ENCODE measurements around the gene EHF.

Gene EHF

DNA sequence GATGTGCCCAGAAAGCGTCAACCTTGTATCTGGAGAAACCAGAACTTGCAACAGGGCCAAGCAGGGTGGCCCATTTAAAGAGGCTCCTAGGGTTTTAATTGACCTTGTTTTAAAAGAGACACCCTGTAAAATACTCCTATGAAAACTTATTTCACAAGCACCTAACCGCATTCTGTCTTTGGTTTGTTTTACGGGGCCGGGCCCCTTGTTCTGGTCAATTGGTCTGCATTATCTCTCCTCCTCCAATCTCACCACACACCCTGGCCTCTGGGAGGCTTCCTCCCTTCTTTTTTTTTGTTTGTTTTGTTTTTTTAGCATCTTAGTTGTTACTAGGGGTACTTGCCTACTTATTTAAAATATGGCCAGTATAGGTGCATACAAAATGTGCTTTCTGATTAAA is 4.7 kb downstream of the EHF start:
- DNase-seq (ENCODE audit: low read depth in 3 of 3), result no peak

DNA sequence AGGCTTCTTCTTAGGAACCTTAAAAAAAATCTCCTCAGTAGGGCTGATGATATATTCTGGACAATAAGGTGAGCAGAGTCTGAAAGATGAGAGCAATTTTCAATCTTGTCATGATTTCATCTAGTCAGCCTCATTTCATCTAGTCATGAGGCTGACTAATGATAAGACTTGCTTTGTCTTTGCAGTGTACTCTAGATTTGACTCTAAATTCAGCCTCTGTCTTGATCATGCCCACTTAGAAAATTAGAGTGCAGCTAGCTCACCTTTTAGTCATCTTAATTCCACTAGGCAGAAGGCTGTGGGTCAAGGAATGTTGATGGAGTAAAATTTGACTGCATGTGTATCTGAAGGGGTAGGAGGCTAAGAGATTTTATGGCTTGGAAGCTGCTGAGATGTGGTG is 5.5 kb downstream of the EHF start:
- no peak for DNase-seq (ENCODE audit: low read depth in 3 of 3)

DNA sequence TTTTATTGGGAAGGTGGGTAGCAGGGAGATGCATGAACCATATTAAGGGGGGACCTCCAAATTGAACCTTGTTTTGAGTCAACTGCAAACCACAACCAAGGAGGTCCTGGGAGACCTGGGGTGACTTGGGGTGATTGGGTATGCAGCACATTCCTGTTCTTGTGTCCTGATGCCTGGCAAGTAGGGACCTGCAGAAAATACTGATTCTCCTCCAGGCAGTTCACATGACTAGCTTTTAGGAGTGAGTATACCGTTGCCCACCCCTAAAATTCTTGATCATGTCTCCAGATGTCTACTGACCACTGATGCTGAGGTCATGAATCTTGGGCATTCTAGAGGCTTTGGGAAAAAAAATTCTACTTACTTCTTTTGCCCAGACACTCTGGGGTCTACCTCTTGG is 6.3 kb downstream of the EHF start:
- no peak for DNase-seq (ENCODE audit: low read depth in 3 of 3)

DNA sequence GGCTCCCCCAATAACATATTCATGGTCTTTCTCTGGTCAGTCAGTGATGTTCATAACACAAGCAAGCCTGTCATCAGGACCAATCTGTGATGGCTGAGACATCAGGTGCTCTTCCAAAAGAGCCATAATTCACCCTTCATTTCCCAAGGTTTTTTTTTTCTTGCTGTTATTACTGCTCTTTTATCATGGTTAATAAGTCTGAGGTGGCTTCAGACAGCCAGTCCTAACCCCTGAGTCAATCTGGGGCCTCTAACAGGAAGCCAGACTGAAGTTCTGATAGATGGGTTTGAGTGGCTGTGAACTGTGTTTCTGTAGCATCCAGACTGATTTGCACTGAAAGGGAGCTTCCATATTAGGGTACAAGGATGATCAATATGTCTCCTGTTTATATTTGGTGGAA is 8.8 kb downstream of the EHF start:
- DNase-seq (ENCODE audit: low read depth in 3 of 3), result no peak

DNA sequence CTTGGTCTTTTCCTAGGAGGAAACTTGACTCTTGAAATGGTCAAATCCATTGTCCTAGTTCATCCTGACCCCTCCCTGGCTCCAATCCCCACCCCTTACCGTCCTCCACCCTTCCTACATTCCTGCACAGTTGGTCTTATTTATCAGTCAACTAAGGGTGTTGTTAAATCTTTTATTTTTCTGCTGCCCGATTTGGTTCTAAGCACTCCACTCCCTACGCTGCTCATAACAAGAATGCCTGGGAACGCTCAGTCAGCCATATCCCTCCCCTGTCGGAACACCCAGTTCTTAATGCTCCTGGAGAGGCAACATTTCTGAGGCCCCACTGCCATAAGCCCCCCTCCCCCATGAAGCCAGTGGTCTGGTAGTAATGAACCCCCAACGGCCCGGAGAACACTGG is 9.7 kb downstream of the EHF start:
- DNase-seq (ENCODE audit: low read depth in 3 of 3), result no peak

DNA sequence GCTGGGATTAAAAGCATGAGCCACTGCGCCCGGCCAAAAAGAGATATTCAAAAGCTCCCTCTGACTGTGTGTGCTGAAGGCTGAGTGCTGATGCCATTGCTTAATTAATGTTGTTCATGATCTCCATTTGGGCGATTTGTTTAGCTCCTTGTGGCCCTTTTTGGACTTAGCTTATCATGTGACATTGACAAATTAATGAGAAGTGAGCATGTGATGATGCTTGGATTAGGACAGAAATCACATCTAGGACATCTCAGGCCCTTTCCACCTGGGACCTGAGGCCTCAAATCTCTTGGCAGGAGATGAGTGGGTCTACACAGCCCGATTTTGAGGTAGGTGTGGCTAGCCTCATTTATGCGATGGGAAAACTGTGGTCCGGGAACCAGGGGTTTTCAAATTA is 10.4 kb downstream of the EHF start:
- DNase-seq (ENCODE audit: low read depth in 3 of 3), result no peak

DNA sequence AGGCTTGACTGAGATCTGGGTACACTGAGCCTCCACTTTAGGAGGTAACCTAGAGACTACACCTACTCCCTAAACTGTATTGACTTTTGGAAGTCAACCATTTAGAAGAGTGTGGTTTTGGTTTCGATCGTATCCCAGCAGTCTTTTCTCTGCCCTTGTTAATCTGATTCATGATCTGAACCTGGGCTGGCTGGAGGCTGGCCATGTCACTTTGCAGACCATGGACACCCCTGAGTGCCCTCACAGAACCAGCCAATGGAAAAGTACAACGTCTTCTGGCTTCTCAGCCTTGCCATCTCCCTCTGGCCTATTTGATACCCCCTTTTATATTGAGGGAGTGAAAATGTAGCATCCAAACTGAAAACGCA is 10.8 kb downstream of the EHF start:
- no peak for DNase-seq (ENCODE audit: low read depth in 3 of 3)

DNA sequence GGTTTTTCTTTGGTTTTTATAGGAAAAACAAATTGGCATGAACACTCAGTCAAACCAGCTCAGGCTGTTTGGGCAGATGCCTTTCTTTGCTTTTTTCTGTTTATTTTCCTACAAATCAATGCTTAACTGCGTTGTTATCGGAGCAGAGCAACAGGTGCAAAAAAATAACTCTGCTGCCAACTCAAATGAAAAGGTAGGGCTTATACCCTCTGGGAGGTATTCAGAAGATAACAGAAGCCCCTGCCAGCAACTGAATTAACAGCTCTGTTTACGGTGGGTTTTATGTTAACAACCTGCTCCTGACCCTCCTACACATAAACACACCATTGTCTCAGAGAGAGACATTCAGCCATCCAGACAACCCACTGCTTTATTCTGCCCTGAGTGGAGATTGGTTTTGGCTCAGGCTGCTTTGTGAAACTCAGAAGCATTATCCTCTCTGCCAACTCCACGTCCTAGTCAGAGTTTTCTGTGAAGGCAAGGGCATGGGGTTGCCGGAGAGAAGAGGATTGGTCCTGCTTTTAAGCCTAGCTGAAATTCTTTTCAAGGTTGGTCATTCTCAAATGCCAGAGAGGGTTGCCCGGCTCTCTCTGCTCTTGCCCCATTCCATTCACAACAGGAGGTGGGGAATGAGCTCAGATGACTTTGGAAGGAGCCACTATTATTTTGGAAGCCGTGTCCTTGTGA is 11.4 kb downstream of the EHF start:
- DNase-seq (ENCODE audit: low read depth in 3 of 3), result no peak

DNA sequence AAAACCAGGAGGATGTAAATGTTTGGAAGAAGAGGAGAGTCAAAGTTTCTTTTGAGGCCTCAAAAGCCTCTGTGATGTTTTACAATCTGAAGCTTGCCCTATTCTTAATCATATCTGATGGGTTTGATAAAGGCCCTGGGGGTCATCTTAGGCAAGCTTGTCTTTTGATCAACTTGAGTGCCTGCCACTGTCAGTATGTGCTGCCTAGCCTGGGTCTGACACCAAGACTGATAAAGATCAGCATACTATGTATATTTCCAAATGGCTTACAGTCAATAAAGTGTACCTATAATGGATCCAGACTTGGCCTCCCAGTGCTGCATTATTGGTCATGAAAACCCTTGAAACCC is 12.7 kb downstream of the EHF start:
- no peak for DNase-seq (ENCODE audit: low read depth in 3 of 3)

DNA sequence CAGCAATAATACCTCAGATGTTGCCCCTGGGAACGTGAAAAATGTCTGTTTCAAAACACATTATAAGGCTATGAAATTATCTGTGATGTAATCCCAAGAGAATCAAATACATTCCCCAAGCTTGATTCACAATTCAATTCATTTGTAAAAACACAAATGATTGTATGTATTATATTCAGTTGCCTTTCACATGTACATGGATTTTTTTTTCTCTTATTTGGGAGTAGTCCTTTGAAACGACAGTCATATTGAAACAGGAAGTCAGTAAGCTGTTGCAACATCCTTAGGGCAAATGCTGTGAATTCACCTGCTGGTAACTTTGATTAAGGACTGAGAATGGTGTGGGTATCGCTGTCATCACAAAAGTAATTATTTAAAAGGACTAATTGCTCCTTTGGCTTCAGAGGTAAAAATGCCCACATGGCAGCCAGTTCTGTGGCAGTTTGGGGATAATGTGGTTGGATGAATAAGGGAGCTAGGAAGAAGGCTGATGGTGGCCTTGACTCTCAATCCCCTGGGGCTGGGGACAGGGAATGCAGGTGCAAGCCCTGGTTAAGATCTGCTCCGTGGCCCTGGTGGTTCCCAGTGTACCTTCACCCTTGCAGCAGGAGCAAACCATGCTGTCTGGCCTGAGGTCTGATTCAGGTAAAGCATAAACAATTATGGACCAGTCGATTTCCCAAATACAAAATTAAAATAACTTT is 13.2 kb downstream of the EHF start:
- no peak for DNase-seq (ENCODE audit: low read depth in 3 of 3)

DNA sequence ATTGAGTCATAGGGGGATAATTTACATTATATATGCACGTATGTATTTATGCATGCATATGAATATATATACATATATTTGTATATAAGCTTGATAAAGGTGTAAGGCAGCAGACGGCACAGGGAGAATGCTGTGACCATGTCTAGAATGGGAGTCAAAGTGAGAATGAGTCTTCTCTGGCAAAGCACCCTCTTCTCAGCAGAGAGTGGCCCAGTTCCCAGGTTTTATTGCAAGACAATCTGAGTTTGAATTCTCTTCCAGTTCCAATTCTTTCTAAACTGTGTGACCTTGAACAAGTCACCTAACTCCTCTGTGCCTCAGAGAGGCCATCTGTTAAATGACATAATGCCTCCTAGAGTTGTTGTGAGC is 13.8 kb downstream of the EHF start:
- DNase-seq (ENCODE audit: low read depth in 3 of 3), result no peak

DNA sequence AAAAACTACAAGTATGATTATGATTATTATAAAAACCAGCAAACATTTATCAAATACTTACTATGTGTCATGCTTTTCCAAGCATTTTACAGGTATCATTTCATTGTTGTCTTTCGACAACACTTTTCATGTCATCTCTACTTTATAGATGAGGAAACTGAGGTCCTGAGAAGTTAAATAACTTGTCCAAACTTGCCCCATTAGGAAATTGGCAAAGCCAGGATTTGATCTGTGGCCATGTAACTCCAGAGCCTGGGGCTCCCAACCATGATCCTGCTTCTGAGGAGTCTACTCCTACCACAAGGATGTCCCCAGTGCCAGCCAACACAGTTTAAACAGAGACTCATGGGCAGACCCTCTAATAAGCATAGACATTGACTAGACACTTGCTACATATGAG is 15.2 kb downstream of the EHF start:
- no peak for DNase-seq (ENCODE audit: low read depth in 3 of 3)

DNA sequence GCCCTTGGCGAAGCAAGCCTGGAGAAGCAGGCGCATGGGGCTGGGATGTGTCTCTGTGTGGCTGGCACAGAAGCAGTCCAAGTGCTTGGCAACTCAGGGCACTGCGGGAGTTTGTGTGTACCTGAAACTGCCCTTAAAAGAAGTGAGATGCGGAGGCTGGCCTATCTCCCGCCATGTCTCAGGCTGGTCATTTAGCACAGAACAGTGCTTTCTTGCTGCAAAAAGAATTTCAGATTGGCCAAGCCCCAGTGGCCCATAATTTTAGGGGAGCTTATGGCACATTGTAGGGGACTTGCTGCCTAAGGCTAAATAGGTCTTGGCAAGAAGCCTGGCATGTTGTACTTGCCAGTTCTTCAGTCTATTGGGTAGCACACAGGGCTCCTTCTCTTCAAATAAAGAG is 16.4 kb downstream of the EHF start:
- no peak for DNase-seq (ENCODE audit: low read depth in 3 of 3)

DNA sequence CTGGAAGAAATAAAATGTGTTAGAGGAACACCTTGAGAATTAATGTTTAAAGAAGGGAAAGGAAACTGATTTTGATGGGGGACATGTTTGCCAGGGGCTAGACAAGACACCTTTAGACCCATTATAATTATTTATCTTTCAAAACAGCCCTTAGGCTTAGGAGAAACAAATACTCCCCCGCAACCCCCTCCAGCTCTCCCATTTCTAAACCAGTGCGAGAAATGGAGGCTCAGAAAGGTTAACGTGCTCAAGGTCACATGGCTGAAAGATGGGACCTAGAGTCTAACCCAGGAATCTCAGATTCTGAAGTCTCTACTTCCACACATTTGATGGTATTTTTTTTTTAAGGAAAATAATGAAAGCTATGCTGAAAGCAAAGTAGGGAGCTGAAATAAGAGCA is 18.0 kb downstream of the EHF start:
- no peak for DNase-seq (ENCODE audit: low read depth in 3 of 3)

DNA sequence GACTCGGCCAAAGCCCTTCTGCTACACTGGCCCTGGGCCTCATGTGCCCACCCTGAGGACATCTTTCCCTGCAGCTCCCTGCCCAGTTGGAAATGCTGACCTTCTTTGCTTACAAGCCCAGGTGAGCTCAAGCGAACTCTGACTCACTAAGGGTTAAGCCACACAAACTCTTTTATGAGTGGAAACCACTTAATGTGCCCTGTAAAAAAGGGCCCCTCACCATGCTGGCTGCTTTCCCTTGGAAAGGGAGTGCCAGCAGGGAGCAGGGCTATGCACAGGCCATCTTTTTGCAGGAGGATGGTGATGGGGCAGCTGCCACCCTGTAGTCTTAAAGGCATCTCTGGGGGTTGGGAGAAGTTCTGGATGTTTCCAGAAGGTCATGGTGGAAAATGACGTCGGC is 18.7 kb downstream of the EHF start:
- DNase-seq (ENCODE audit: low read depth in 3 of 3), result no peak

DNA sequence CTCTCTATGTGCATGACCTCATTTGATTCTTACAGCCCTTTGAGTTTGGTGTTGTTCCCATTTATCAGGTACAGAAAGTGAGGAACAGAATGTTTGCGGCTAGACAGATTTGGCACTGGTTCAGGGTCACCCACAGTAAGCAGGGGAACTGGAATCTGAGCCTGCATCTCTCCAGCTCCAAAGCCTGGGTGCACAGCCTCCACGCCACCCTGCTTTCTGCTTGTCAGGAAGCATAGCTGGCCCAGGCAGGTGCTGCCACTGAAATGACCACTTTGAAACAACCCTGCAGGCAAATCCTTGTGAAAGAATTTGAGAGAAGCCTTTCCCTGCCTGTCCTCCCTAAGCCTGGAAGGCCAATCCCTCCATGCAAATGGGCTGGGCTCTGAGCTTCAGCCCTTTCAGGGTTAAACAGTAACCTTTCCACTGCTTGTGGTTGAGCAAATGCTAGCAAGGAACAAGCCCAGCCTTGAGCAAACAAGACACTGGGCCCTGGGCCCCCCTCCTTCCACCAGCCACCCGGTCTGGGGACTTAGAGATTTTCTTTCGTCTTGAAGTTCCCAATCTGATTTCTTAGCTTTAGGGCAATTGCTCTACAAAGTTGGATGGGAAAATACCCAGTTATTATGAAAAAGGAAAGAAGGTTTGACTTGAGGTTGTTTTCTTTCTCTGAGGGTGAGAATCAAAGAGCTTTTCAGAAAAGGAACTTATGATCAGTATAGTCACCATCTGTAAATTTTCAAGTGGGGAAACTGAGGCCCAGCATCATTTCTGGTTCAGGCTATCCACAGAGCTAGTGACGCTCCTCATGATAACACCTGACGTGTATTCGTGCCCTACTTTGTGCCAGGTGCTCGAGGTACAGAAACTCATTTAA is 19.4 kb downstream of the EHF start:
- DNase-seq (ENCODE audit: low read depth in 3 of 3), result no peak

DNA sequence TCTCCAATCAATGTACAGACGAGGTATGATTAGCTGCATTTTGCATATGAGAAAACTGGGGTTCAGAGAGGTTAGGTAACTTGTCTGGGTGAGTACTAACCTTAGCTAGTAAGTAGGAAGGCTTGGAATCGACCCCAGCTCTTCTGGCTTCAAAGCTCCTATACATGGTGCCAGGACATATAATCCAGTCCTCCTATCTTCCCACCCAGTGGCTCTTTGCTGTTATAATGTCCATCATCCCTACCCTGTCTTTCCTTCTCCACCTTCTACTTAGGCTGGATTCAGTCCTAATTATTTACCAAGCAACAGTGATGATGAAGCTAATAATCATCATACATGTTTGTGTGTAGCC is 20.0 kb downstream of the EHF start:
- DNase-seq (ENCODE audit: low read depth in 3 of 3), result no peak

DNA sequence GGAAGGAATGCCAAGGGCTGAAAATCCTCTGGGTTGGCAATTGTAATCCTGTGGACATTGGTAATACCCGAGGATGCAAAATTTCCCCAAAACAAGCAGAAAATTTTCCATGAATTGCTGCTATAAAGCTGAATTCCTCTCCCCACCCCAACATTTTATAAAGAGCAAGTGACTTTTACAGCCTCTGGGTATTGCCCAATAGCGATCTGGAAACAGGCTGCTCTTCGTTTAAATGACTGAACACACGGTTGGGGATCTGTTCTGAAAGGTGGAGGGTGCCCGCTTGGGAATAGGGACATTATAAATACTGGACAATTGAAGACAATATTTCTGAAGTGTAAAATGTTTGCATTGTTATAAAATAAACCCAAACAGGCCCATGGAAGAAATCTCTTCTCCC is 20.6 kb downstream of the EHF start:
- DNase-seq (ENCODE audit: low read depth in 3 of 3), result no peak

DNA sequence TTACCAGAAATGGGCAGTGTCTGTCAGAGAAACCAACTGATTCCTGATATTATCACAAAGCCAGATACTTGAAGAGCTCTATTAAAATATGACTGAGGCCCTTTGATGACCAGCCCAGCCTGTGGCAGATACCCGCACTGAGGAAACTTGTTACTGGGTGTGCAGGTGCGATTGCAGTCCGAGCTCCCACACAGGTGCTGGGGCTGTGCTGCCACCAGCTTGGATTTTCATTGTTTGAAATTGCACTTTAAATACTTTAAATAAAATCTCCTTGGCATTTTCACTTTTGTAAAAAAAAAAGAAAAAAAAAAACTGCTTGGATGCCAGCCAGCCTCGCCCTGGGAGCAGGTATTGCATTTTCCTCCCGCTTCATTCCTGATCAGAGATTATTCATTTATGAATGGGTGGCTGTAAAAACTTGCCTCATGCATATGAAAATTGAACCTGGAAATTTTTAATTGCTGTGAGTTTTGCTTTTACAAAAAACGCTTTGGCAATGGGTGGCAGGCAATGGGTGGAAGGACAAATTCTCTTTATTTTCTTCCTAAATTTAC is 21.2 kb downstream of the EHF start:
- DNase-seq (ENCODE audit: low read depth in 3 of 3), result no peak

DNA sequence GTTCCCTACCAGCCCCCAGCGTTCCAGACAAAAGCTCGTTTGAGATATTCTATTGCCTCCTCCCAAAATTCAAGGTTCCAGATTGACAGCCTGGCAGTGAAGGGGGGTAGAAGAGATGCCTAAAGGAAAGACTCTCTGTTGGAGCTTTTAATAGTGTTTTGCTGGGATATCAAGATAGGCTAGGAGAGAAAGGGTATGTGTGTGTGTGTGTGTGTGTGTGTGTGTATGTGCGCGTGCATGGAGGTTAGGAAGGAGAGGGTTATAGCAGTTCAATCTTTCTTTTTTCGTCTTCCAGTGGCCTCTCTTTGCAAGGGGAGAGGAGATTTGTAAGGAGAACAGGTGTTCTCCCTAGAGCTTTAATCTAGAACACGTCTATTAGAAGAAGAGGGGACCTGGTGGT is 22.0 kb downstream of the EHF start:
- no peak for DNase-seq (ENCODE audit: low read depth in 3 of 3)

DNA sequence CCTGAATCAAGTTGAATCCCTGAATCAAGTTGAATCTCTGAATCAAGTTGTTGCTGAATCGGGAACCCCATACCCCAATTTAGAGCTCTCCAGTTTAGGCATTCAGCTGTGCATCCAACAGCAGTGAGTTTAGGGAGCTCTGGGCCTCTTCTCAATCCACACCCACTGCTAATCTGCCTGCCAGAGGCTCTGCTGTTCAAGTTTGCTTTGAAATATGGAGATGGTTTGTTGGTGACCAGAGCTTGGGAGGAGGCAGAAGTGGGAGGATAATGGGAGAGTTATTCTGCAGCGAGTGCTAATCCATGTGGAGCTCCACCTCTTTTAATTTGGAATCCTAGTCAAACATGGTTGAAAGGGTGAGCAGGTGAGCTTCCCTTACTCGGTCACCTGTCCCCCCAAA is 22.4 kb downstream of the EHF start:
- DNase-seq (ENCODE audit: low read depth in 3 of 3), result no peak

DNA sequence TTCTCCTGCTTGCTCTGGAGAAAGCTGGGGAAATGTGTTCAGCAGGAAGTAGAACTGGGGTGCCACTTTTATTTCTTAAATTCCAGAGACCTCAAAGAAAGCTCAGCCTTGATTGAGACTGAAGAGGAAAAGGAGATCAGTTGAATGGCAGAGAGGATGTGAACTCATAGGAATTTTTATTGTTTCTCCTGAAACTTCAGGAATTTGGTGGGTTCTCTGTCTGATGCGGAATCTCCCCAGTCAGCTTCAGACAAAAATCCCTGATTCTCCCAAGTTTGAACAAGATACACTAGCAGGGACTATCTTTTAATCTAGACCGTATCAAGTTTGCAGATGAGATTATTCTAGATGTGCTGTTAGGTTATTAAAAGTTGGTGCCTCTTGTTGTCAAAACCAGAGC is 23.0 kb downstream of the EHF start:
- no peak for DNase-seq (ENCODE audit: low read depth in 3 of 3)

All from stimulated activated CD4-positive, alpha-beta T cell treated with anti-CD3 and anti-CD28 coated beads, TNF-alpha, amount 100 ng/mL, for 4 hours (primary cell).